Vagina (tissue), 2 donors: Measurements from ENCODE around the gene KREMEN2. TPM values are rescaled to one million over a fixed set of nuclear protein-coding genes. Genes with fewer than 3 reads are reported as not detected.
"Not testable (repeated sequence)": the region's sequence is repeated elsewhere in the genome, so short reads cannot be mapped to it uniquely, and the experiment has no call there.

Experiments used
- DNase-seq, 2 donors: peaks; one replicate each; pipeline ENCODE4 v3.0.0-alpha.2; 2017; ENCODE audit errors: extremely low spot score in 2 of 2
- H3K27ac ChIP-seq: fragments of 200-600 bp; sonication (generic); one replicate; pipeline ENCODE4 v1.5.1; 2019
- H3K27me3 ChIP-seq: fragments of 200-600 bp; sonication (generic); one replicate; pipeline ENCODE4 v1.5.1; 2019
- H3K36me3 ChIP-seq, 2 donors: fragments of 200-600 bp; sonication (generic); one replicate each; pipeline ENCODE4 v1.5.1; 2017 to 2019
- H3K4me1 ChIP-seq: fragments of 200-600 bp; sonication (generic); one replicate; pipeline ENCODE4 v1.5.1; 2019
- H3K4me3 ChIP-seq, 2 donors: fragments of 200-600 bp; sonication (generic); 1 replicate in 1 of 2; 2 replicates in 1 of 2; pipeline ENCODE4 v1.5.1; 2016 to 2019
- H3K9me3 ChIP-seq: fragments of 200-600 bp; sonication (generic); one replicate; pipeline ENCODE4 v1.5.1; 2019
- CTCF ChIP-seq, 3 experiments: fragments of 450-650 bp in 2 of 3; fragments of 200-600 bp in 1 of 3; sonication (generic) in 1 of 3; IDR thresholded peaks; one replicate each; pipeline ENCODE4 v1.5.1; 2017 to 2019; ENCODE audit warnings: antibody characterized with exemption in 3 of 3, mild to moderate bottlenecking in 2 of 3, moderate library complexity in 2 of 3
- POLR2A ChIP-seq, 2 donors: fragments of 450-650 bp; IDR thresholded peaks; one replicate each; pipeline ENCODE4 v1.6.1; 2017; ENCODE audit warnings: antibody characterized with exemption in 2 of 2, mild to moderate bottlenecking in 2 of 2, moderate library complexity in 2 of 2
- POLR2AphosphoS5 ChIP-seq, 2 donors: sonication (generic); formaldehyde crosslinking; IDR thresholded peaks; one replicate each; pipeline ENCODE4 v1.9.0; 2017; ENCODE audit warnings: antibody characterized with exemption in 2 of 2, mild to moderate bottlenecking in 2 of 2, low read depth in 1 of 2; ENCODE audit not compliant: insufficient read depth in 1 of 2
- intact Hi-C: fragments of 100-400 bp; cut with DNase I; formaldehyde crosslinking; loops from one replicate; pipeline ENCODE4 v1.15.1; 2023
- total RNA-seq: library from RNA; depleted of rRNA; stranded (reverse); fragments of >200 nt; gene quantifications from one replicate; pipeline ENCODE4 v1.2.3, GENCODE V29; 2016

The KREMEN2 gene
- total RNA-seq, 1 donor from 2014 or later = not detected

- peaks cover 0 to 71% of the 10 kb centered on the region in 2 donors for H3K36me3 ChIP-seq
- no peak for DNase-seq
Measured at GRCh38 chr16:2939968-2940367, 24.1 kb upstream of the KREMEN2 start.

GRCh38 chr16:2942045-2942444 is 22.0 kb upstream of the KREMEN2 start:
- no peak for DNase-seq
- intact Hi-C loops = no loop called here
- H3K36me3 ChIP-seq = peaks cover 0 to 56% of the 10 kb centered on the region in 2 donors
- H3K4me1 ChIP-seq = no peaks in the 10 kb centered on the region
- no peak for TF ChIP-seq POLR2AphosphoS5 (IDR thresholded peaks at IDR 0.05; ENCODE audit: insufficient read depth in 1 of 2, low read depth in 1 of 2)
- TF ChIP-seq CTCF (IDR thresholded peaks at IDR 0.05) = no peak
- no peak for TF ChIP-seq POLR2A (IDR thresholded peaks at IDR 0.05)
- H3K9me3 ChIP-seq = no peaks in the 10 kb centered on the region
- no peak overlapping the region for H3K4me3 ChIP-seq
- no peak overlapping the region for H3K27ac ChIP-seq
- no peaks in the 10 kb centered on the region for H3K27me3 ChIP-seq

More at GRCh38 chr16:2939968-2940367, 24.1 kb upstream of the KREMEN2 start:
- Histone ChIP-seq H3K4me3 (no peak overlapping the region), H3K27ac (no peak overlapping the region), H3K27me3 (no peaks in the 10 kb centered on the region), H3K9me3 (no peaks in the 10 kb centered on the region), H3K4me1 (no peaks in the 10 kb centered on the region)
- TF ChIP-seq CTCF (IDR thresholded peaks at IDR 0.05) (no peak), POLR2AphosphoS5 (IDR thresholded peaks at IDR 0.05; ENCODE audit: insufficient read depth in 1 of 2, low read depth in 1 of 2) (no peak), POLR2A (IDR thresholded peaks at IDR 0.05) (no peak)
- intact Hi-C loops = no loop called here

- peaks cover 0 to 40% of the 10 kb centered on the region in 2 donors for H3K36me3 ChIP-seq
- intact Hi-C loops = not testable (repeated sequence)
Measured at GRCh38 chr16:2943716-2944115, 20.4 kb upstream of the KREMEN2 start.

GRCh38 chr16:2946649-2947048 is 17.4 kb upstream of the KREMEN2 start:
- Histone ChIP-seq H3K27me3 (no peaks in the 10 kb centered on the region), H3K27ac (no peak overlapping the region), H3K4me1 (no peaks in the 10 kb centered on the region), H3K4me3 (no peak overlapping the region), H3K36me3 (peaks cover 0 to 13% of the 10 kb centered on the region in 2 donors), H3K9me3 (no peaks in the 10 kb centered on the region)
- DNase-seq = no peak
- intact Hi-C loops = no loop called here
- TF ChIP-seq POLR2AphosphoS5 (IDR thresholded peaks at IDR 0.05; ENCODE audit: insufficient read depth in 1 of 2, low read depth in 1 of 2) (no peak), CTCF (IDR thresholded peaks at IDR 0.05) (no peak), POLR2A (IDR thresholded peaks at IDR 0.05) (no peak)

More at GRCh38 chr16:2943716-2944115, 20.4 kb upstream of the KREMEN2 start:
- H3K27me3 ChIP-seq, H3K27ac ChIP-seq, H3K4me3 ChIP-seq, DNase-seq, H3K9me3 ChIP-seq, H3K4me1 ChIP-seq: not testable (repeated sequence)

- Histone ChIP-seq H3K4me1 (no peaks in the 10 kb centered on the region), H3K9me3 (no peaks in the 10 kb centered on the region), H3K27me3 (no peaks in the 10 kb centered on the region), H3K4me3 (no peak overlapping the region), H3K36me3 (peaks cover 0 to 7% of the 10 kb centered on the region in 2 donors), H3K27ac (no peak overlapping the region)
- intact Hi-C loops = no loop called here
- no peak for TF ChIP-seq CTCF (IDR thresholded peaks at IDR 0.05)
- TF ChIP-seq POLR2AphosphoS5 (IDR thresholded peaks at IDR 0.05; ENCODE audit: insufficient read depth in 1 of 2, low read depth in 1 of 2) = no peak
- TF ChIP-seq POLR2A (IDR thresholded peaks at IDR 0.05) = no peak
- no peak for DNase-seq
Measured at GRCh38 chr16:2948807-2949704, 15.0 kb upstream of the KREMEN2 start.
